ENCODE measurements around the gene PRSS57. TPM values are rescaled to one million over a fixed set of nuclear protein-coding genes. Genes with fewer than 3 reads are reported as not detected.

Gene PRSS57
- total and polyA plus RNA-seq, 9 donors = 0.07 to 0.33 TPM; not detected in 7

DNA sequence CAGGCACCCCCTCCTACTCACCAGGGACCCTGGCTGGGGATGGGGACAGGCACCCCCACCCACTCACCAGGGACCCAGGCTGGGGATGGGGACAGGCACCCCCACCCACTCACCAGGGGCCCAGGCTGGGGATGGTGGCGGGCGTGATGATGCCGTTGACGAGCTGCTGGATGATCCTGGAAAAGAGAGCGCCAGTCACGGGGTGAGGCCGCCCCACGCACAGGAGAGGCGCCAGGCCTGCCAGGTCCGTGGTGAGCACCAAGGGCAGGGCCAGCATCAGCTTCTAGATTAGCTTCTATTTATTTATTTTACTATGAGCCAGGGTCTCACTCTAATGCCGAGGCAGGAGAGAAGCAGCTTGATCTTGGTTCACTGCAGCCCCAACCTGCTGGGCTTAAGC lies 45.1 kb downstream of the PRSS57 start:
- no peaks in the 10 kb centered on the region for H3K36me3 ChIP-seq

DNA sequence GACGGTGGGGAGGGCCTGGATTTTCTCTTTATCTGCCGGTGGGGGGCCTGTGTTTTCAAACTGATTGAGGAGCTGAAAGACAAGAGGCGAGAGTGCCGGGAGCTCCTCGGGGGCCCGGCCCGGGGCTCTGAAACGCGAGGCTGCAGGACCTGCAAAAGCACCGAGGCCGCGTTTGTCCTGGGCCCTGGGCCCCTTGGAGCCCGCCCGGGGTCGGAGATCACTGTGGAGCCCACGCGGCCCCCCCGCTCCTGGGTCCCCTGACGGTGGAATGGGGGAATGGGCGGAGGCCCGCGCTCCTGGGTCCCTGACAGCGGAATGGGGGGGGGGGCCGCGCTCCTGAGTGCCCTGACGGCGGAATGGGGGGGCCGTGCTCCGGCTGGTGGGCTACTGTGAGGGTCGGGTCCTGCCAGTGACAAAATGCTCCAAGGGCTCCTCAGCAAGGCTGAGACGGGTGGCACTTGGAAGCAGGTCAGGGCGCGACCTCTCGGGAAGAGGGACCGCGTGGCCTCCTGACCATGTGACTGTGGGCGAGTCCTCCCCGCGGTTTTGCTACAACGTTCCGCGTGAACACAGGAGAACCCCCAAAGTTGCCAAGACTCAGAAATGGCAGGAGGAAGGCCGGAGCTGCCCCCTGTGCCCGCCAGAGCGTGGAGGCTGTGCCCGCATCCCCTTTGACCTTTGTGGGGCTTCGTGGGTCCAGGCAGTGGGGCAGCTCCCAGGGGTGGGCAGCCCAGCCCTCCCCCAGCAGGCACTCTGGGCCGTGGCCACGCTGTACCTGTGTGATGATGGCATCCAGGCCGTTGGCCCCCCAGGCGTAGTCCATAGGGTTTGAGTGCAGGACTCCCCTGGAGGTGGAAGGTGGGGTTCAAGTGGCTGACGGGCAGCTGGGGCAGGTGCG lies 46.1 kb downstream of the PRSS57 start:
- H3K4me3 ChIP-seq = no peak overlapping the region
- no peak overlapping the region for H3K27ac ChIP-seq
- no peaks in the 10 kb centered on the region for H3K4me1 ChIP-seq (ENCODE audit: insufficient read depth)
- WGBS, 3 donors = 82 to 92% (median 86%) methylated on average over 48 to 53 of the region's 53 CpGs
- DNase-seq = peak in 1 of 5 donors; percentile 27
- intact Hi-C loops (cut with DNase I) = no loop called here
- TF ChIP-seq POLR2A (IDR thresholded peaks at IDR 0.05) (no peak), CTCF (IDR thresholded peaks at IDR 0.05) (no peak), EP300 (IDR thresholded peaks at IDR 0.05) (no peak)
- H3K9me3 ChIP-seq = no peaks in the 10 kb centered on the region
- H3K36me3 ChIP-seq = no peaks in the 10 kb centered on the region
- no peaks in the 10 kb centered on the region for H3K27me3 ChIP-seq

More for the DNA sequence above, 45.1 kb downstream of the PRSS57 start:
- Histone ChIP-seq H3K27me3 (no peaks in the 10 kb centered on the region), H3K9me3 (no peaks in the 10 kb centered on the region), H3K4me3 (no peak overlapping the region), H3K4me1 (ENCODE audit: insufficient read depth) (no peaks in the 10 kb centered on the region), H3K27ac (no peak overlapping the region)
- WGBS, 3 donors = 90 to 91% (median 91%) methylated on average over 11 of the region's 11 CpGs
- TF ChIP-seq CTCF (IDR thresholded peaks at IDR 0.05) (no peak), EP300 (IDR thresholded peaks at IDR 0.05) (no peak), POLR2A (IDR thresholded peaks at IDR 0.05) (no peak)
- no peak for DNase-seq
- intact Hi-C loops (cut with DNase I) = no loop called here

DNA sequence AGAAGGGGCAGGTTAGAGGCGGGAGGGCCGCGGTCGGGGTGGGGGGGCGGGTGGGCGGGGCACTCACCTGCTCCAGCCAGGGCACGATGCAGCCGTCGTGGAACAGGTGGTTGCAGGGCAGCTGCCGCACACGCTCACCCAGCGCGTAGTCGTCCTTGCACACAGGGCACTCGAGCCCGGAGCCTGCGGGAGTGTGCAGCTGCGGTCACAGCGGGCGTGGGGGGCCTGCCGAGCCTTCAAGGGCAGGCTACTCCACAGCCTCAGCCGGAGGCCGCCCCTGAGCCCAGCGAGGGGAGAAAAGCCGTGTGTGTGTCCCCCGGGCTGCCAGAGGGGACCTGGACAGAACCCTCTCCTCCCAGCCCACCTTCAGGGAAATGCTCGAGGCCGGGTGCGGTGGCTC lies 46.9 kb downstream of the PRSS57 start:
- no peaks in the 10 kb centered on the region for H3K4me1 ChIP-seq (ENCODE audit: insufficient read depth)

More for the DNA sequence above, 46.9 kb downstream of the PRSS57 start:
- H3K9me3 ChIP-seq = no peaks in the 10 kb centered on the region
- 85 to 88% (median 85%) methylated on average over 29 of the region's 29 CpGs for WGBS, 3 donors
- intact Hi-C loops (cut with DNase I) = no loop called here
- H3K27me3 ChIP-seq = no peaks in the 10 kb centered on the region
- H3K4me3 ChIP-seq = no peak overlapping the region
- H3K27ac ChIP-seq = no peak overlapping the region
- DNase-seq = no peak
- H3K36me3 ChIP-seq = no peaks in the 10 kb centered on the region
- TF ChIP-seq POLR2A (IDR thresholded peaks at IDR 0.05) (no peak), EP300 (IDR thresholded peaks at IDR 0.05) (no peak), CTCF (IDR thresholded peaks at IDR 0.05) (no peak)
